ENCODE data around the gene TFDP1.

DNA sequence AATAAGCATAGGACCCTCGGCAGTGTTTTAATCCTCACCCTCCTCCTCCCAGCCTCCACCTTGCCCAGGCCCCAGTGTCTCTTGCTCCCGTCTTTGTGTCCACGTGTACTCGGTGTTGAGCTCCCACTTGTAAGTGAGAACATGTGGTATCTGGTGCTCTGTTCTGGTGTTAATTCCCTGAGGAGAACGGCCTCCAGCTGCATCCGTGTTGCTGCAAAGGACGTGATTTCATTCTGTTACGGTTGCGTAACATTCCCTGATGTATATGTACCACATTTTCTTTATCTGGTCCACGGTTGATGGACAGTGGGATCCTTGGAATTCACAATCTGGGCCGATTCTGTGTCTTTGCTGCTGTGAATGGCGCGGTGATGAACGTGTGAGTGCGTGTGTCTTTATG is 44.7 kb upstream of the TFDP1 start:
- TF ChIP-seq POLR2A (IDR thresholded peaks at IDR 0.05) (no peak), CTCF (IDR thresholded peaks at IDR 0.05) (no peak), POLR2AphosphoS5 (IDR thresholded peaks at IDR 0.05) (no peak)

All from breast epithelium (tissue), 3 donors.